AG09319 (cell line): ENCODE data around the gene CDC42SE2.

ENCODE experiments used
- DNase-seq: peaks from one replicate; pipeline ENCODE4 v3.0.0-alpha.2; 2010; ENCODE audit warnings: low read depth; ENCODE audit errors: extremely low read depth
- CTCF ChIP-seq: IDR thresholded peaks from 2 replicates; pipeline ENCODE4 v1.5.1; 2011; ENCODE audit warnings: low read depth, mild to moderate bottlenecking, inconsistent platforms, low read length, moderate library complexity

The CDC42SE2 gene

DNA sequence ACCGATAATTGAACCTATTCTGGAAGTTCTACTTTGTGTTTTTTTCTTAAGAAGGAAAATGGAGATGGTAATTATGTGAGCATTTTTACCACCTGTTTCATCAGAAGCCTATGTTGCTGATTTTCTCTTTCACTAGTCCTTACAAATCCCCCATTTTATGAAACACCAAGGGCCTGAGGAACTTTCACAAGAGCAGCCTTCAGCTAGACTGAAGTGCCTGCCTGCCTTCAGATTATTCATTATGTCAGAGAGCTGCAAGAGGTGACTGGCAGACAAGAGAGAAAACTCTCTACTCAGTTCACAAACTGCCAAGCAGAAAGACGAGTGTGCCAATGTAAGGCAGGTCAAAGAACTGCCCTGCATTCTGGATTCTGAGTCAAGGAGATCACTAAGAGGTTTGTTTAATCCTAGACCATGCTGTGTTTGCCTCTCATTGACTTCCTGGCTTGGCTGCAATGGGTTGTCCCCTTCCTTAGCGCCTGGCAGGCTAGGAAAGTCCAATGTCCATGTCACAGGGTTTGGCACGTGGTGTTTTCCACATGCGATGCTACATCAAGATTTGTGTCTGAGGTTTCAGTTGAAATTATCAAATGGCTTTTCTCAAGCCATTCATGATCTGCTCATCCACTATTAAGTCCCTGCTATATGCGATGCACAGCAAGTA is 143.3 kb downstream of the CDC42SE2 start:
- no peak for DNase-seq
- no peak for TF ChIP-seq CTCF

DNA sequence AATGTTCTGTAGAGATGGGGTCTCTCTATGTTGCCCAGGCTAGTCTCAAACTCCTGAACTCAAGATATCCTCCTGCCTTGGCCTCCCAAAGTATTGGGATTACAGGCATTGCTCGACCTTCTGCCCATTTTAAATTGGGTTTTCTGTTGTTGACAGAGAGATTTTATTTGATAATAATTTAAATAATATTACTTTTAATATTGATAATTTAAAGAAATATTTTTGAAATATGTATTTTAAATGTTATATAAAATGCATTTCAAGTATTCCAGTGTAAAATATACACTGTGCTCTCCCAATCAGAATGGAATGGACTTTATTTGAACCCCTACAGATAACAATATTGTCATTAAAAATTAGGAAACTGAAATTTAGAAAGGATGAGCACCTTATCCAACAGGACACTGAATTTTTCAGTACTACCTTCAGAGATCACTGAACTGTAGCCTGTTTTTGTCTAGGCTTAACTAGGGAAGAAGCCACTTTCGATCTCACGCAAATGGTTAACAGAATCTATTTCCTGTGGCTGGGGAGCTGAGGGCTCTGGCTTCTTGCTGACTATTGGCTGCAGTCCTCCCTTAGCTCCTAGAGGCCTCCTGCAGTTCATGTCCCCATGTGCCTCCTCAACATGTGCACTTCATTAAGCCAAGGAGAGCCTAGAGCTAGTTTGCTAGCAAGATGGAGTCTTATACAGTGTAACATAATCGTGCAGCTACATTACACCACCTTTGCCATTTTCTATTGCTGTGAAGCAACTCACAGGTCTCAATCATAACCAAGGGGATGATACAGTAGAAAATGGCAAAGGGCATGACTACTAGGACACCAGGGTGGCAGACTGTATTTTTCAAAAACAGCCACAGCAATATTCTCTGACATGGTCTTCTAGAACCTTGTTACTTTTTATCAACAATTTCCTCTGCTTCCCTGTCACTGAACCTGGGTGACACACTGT is 150.0 kb downstream of the CDC42SE2 start:
- TF ChIP-seq CTCF, result no peak
- no peak for DNase-seq

DNA sequence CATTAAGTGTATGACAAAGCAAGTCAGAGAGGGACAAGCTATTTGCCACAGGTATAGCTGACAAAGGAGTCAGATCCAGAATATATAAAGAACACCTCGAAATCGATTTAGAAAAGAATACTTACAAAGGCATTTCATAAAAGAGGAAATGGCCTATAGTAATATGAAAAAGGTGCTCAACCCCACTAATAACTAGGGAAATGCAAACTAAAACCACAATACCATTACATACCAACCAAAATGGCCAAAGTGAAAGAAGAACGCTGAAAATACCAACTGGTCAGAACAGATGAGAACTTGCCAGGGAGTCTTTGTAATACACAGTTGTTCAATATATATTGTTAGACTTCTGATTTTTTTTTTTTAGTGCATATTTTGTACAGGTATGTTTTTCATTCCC is 152.9 kb downstream of the CDC42SE2 start:
- DNase-seq, result no peak
- TF ChIP-seq CTCF, result no peak

- DNase-seq, result peak; percentile 55
- TF ChIP-seq CTCF, result peak; percentile 75
Measured at GRCh38 chr5:131417240-131417869, 153.5 kb downstream of the CDC42SE2 start.

GRCh38 chr5:131418846-131419245 is 155.0 kb downstream of the CDC42SE2 start:
- DNase-seq, result no peak
- TF ChIP-seq CTCF, result no peak

- TF ChIP-seq CTCF, result no peak
- no peak for DNase-seq
Measured at GRCh38 chr5:131419877-131420276, 156.0 kb downstream of the CDC42SE2 start.

DNA sequence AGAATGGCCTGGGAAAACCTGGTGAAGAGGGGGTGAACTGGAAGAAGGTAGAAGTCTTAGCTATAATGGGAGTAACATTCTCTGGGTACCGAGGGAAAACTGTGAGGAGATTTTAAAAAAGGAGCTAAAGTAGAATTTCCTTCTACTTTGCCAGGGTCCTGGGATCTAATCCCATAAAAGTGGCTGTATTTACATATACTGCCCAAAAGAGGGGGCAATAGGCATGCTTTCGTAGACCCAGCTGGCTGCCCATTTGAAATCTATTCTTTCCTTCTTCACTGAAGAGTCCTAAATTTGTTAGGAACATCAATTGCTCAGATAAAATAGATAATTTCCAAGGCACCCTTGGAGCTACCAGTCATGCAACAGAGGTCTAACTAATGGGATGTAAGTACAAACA is 159.2 kb downstream of the CDC42SE2 start:
- DNase-seq, result no peak

More for the DNA sequence above, 159.2 kb downstream of the CDC42SE2 start:
- TF ChIP-seq CTCF, result peak; percentile 52
